ENCODE results near the gene NPHP3.
A peak's percentile ranks its signal among the peaks of the same experiment; 100 is the strongest.

Gene NPHP3

GRCh38 chr3:132730891-132731580 lies 8.8 kb upstream of the NPHP3 start:
- TF ChIP-seq, protein P1, sequence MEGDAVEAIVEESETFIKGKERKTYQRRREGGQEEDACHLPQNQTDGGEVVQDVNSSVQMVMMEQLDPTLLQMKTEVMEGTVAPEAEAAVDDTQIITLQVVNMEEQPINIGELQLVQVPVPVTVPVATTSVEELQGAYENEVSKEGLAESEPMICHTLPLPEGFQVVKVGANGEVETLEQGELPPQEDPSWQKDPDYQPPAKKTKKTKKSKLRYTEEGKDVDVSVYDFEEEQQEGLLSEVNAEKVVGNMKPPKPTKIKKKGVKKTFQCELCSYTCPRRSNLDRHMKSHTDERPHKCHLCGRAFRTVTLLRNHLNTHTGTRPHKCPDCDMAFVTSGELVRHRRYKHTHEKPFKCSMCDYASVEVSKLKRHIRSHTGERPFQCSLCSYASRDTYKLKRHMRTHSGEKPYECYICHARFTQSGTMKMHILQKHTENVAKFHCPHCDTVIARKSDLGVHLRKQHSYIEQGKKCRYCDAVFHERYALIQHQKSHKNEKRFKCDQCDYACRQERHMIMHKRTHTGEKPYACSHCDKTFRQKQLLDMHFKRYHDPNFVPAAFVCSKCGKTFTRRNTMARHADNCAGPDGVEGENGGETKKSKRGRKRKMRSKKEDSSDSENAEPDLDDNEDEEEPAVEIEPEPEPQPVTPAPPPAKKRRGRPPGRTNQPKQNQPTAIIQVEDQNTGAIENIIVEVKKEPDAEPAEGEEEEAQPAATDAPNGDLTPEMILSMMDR (conservative IDR thresholded peaks at IDR 0.05; ENCODE audit: low read depth, low read length), result peak; percentile 71
- no peaks in the 10 kb centered on the region for H3K36me3 ChIP-seq (ENCODE audit: insufficient read depth)
- H3K4me1 ChIP-seq (ENCODE audit: low read depth, poor library complexity, severe bottlenecking), result no peaks in the 10 kb centered on the region
- no peak overlapping the region for H2AFZ ChIP-seq (ENCODE audit: low read depth)
- H3K9ac ChIP-seq, result no peak overlapping the region
- no peaks in the 10 kb centered on the region for H3K79me2 ChIP-seq (ENCODE audit: insufficient read depth, low read depth)
- H3K27ac ChIP-seq, result no peak overlapping the region
- H3K27me3 ChIP-seq (ENCODE audit: insufficient read depth, low read depth), result no peaks in the 10 kb centered on the region
- no peak overlapping the region for H3K4me3 ChIP-seq (IDR thresholded peaks at IDR 0.05; ENCODE audit: insufficient read depth, low read depth, low read length)
- no peaks in the 10 kb centered on the region for H4K20me1 ChIP-seq (ENCODE audit: insufficient read depth)
- no peak overlapping the region for H3K4me2 ChIP-seq

DNA sequence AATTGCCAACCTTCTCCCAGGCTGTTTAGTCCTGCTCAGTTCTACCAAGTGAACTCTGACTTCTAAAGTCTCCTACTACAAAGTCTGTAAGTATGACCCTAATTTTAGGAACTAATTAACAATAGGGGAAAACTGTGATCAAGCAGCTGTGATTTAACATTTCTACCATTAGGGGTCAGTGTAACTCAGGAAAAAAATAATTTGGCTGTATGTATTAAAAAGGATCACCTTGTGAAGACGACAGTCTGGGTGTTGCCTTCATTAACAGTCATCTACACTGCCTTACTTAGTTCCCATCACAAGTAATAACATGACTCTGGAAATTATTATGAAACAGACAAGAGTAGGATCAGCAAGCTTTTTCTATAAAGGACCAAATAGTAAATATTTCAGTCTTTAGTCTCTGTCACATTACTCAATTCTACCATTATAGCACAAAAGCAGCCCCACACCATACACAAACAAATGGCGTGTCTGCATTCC lies 4.2 kb upstream of the NPHP3 start:
- Histone ChIP-seq H3K9ac (no peak overlapping the region), H3K36me3 (ENCODE audit: insufficient read depth) (no peaks in the 10 kb centered on the region), H3K4me3 (IDR thresholded peaks at IDR 0.05; ENCODE audit: insufficient read depth, low read depth, low read length) (no peak overlapping the region), H3K4me2 (no peak overlapping the region), H3K27me3 (ENCODE audit: insufficient read depth, low read depth) (no peaks in the 10 kb centered on the region), H2AFZ (ENCODE audit: low read depth) (peak overlapping the region; percentile 9; the same call in 1 of the 2 replicates), H3K27ac (no peak overlapping the region), H3K4me1 (ENCODE audit: low read depth, poor library complexity, severe bottlenecking) (peaks cover 9% of the 10 kb centered on the region), H3K79me2 (ENCODE audit: insufficient read depth, low read depth) (no peaks in the 10 kb centered on the region), H4K20me1 (ENCODE audit: insufficient read depth) (no peaks in the 10 kb centered on the region)
- TF ChIP-seq, protein P1 (conservative IDR thresholded peaks at IDR 0.05; ENCODE audit: low read depth, low read length), result peak; percentile 87

DNA sequence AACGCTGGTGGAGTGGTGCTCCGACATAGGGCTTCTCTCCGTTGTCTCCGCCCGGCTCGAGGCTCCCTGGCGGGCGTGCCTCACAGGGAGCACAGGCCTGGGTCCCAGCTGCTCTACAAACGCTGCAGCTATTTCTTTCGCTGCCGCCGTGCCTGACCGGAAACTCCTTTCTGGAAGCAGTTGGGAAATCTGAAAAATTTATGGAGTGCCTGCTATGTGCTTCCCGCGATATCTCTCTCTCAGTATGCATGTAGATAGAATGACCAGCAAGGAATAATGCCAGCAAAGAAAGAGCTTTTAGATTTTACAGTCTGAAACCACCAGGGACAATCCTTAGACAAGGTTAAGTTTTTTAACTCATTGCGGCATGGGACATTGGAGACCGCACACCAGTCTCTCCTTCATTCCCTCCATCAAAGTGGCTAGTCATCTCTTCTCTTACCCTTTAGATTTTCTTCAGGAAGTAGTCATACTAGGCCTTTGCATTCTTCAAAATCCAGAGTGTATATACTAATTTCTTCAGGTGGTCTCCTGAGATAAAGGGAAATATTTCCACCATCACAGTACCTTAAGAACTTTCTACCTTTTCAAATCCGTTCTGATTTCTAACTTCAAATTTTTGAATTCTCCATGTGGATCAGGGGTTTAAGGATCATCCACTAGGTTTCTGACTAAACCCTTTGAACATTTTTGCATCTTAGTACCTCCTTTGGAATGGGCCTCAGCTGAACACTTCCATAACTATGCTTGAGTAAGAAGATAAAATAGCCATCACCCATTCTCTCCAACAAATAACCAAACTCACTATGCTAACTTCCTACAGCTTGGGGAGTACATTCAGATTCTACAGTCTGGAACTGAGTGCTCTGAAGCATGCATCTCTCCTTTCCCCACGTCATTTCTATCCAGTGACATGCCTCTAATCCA lies 1.1 kb upstream of the NPHP3 start:
- Histone ChIP-seq H3K4me3 (IDR thresholded peaks at IDR 0.05; ENCODE audit: insufficient read depth, low read depth, low read length) (no peak overlapping the region), H3K4me2 (peak overlapping the region; percentile 81), H3K4me1 (ENCODE audit: low read depth, poor library complexity, severe bottlenecking) (peaks cover 15% of the 10 kb centered on the region), H4K20me1 (ENCODE audit: insufficient read depth) (no peaks in the 10 kb centered on the region), H3K27ac (no peak overlapping the region), H3K79me2 (ENCODE audit: insufficient read depth, low read depth) (no peaks in the 10 kb centered on the region), H2AFZ (ENCODE audit: low read depth) (peak overlapping the region; percentile 82), H3K27me3 (ENCODE audit: insufficient read depth, low read depth) (no peaks in the 10 kb centered on the region), H3K9ac (no peak overlapping the region), H3K36me3 (ENCODE audit: insufficient read depth) (no peaks in the 10 kb centered on the region)
- TF ChIP-seq, protein P1 (conservative IDR thresholded peaks at IDR 0.05; ENCODE audit: low read depth, low read length), result no peak

DNA sequence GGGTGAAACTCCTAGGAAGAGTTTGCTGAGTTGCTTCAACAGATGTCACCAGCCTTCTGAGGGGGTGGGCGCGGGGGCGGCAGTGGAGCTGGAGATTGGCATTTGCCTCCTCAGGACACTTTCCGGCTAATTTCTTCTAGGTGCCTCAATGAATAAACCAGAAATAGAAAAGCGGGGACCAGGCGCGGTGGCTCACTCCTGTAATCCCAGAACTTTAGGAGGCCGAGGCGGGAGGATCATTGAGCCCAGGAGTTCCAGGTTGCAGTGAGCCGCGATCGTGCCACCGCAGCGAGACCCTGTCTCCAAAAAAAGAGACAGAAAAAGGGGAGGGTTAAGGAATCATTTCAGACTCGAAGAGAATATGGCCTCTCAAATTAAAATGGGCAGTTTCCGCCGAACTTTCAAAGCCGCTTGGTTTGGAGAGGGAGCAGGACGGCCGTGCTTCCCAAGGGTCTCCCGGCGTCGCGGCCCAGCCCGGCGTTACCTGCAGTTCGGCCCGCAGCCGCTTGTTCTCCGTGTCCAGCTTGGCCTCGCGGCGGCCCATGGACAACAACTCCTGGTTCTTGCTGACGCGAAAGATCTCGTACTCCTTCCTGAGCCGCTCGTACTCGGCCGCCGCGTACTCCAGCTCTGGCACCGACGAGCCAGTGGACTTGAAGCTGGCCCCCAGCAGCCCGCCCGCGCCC lies 587 bp downstream of the NPHP3 start:
- no peak overlapping the region for H3K4me3 ChIP-seq (IDR thresholded peaks at IDR 0.05; ENCODE audit: insufficient read depth, low read depth, low read length)
- no peaks in the 10 kb centered on the region for H3K36me3 ChIP-seq (ENCODE audit: insufficient read depth)
- TF ChIP-seq, protein P1 (conservative IDR thresholded peaks at IDR 0.05; ENCODE audit: low read depth, low read length), result no peak
- H3K9ac ChIP-seq, result peak overlapping the region; percentile 66
- H3K79me2 ChIP-seq (ENCODE audit: insufficient read depth, low read depth), result no peaks in the 10 kb centered on the region
- peak overlapping the region; percentile 38; the same call in 1 of the 2 replicates for H3K27ac ChIP-seq
- no peaks in the 10 kb centered on the region for H4K20me1 ChIP-seq (ENCODE audit: insufficient read depth)
- H3K27me3 ChIP-seq (ENCODE audit: insufficient read depth, low read depth), result no peaks in the 10 kb centered on the region
- H3K4me2 ChIP-seq, result peak overlapping the region; percentile 82
- H2AFZ ChIP-seq (ENCODE audit: low read depth), result peak overlapping the region; percentile 64
- H3K4me1 ChIP-seq (ENCODE audit: low read depth, poor library complexity, severe bottlenecking), result peaks cover 15% of the 10 kb centered on the region
